HG02852 (cell line): Measurements from ENCODE around the gene MED8.
"Not testable (repeated sequence)": the region's sequence is repeated elsewhere in the genome, so short reads cannot be mapped to it uniquely, and the experiment has no call there.

Experiments
- ATAC-seq: cut with Tn5 transposase; IDR thresholded peaks from one replicate; pipeline ENCODE4 v1.9.1; 2021; ENCODE audit warnings: mild to moderate bottlenecking, moderate library complexity; ENCODE audit not compliant: unreplicated experiment

MED8 gene

GRCh38 chr1:43421976-43422750, 32.6 kb upstream of the MED8 start:
- ATAC-seq: no peak

- ATAC-seq: no peak
Observed at GRCh38 chr1:43421396-43421795, 31.8 kb upstream of the MED8 start.

GRCh38 chr1:43420874-43421273, 31.3 kb upstream of the MED8 start:
- no peak for ATAC-seq

DNA sequence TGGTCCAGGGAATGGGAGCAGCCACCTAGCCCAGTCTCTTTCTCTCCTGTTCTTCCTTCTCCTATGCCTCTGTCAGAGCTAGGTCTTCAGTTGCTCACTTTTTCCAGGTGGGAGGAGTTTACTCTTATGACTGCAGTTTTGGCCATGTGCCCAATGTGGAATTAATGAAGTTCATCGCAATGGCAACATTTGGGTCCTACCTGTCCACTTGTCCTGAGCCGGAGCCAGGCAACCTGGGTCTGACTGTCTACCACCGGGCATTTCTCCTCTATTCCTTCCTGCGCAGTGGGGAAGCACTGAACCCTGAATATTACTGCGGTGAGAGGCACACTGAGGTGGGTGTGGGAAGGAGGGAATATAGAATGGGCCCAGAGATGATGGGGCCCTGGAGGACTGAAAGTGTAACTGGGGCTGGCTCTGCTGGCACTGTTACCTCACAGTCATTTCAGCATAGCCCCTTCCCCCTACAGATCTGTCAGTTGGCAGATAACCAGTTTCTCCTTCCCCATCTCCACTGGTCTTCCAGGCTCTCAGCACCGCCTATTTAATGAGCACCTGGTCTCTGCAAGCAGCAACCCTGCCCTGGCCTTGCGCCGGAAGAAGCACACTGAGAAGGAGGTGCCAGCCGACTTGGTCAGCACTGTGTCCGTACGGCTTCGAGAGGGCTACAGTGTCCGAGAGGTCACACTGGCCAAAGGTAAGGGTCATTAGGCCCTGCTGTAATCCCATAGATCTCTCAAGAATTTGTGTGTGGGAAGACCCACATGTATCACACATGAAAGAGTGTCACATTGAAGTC, 30.2 kb upstream of the MED8 start:
- ATAC-seq: no peak

DNA sequence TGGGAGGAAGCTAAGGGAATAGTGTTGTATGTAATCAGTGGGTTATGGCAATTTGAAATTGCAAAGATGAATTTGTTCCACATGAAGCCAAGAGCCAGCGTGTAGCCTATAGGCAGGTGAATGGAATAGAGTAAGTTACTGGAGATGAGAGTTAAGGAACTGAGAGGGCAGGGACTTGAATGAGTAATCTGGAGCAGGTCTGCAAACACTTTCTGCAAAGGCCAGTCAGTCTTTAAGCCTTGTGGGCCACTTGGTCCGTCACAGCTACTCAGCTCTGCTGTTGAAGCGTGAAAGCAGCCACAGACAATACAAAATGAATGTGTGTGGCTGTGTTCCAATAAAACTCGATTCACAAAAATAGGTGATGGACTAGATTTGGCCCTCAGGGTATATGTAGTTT, 29.3 kb upstream of the MED8 start:
- peak; percentile 63 for ATAC-seq

- ATAC-seq: no peak
Observed at GRCh38 chr1:43415901-43416300, 26.3 kb upstream of the MED8 start.

GRCh38 chr1:43414634-43415223, 25.1 kb upstream of the MED8 start:
- ATAC-seq: no peak

DNA sequence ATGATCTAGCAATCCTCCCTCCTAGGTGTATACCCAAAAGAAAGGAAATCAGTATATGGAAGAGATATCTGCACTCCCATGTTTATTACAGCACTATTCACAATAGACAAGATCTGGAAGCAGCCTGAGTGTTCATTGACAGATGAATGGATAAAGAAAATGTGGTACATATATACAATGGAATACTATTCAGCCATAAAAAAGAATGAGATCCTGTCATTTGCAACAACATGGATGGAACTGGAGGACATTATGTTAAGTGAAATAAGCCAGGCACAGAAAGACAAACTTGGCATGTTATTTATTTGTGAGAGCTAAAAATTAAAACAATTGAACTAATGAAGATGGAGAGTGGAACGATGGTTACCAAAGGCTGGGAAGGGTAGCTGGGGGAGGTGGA, 23.8 kb upstream of the MED8 start:
- not testable (repeated sequence) for ATAC-seq

GRCh38 chr1:43410571-43410970, 21.0 kb upstream of the MED8 start:
- ATAC-seq: no peak

DNA sequence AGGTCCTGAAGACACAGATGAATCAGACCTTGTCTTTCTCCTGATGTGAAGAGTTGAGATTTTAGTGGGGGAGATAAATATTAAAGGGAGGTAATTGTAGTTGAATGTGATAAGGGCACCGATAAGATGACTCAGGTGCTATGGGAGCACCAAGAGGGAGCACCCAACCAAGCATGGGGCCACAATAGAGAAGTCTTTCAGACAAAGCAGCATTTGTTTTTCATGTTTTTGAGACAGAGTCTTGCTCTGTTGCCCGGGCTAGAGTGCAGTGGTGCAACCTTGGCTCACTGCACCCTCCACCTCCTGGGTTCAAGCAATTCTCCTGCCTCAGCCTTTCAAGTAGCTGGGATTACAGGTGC, 16.3 kb upstream of the MED8 start:
- ATAC-seq: no peak

GRCh38 chr1:43405219-43405875, 15.7 kb upstream of the MED8 start:
- ATAC-seq: no peak

DNA sequence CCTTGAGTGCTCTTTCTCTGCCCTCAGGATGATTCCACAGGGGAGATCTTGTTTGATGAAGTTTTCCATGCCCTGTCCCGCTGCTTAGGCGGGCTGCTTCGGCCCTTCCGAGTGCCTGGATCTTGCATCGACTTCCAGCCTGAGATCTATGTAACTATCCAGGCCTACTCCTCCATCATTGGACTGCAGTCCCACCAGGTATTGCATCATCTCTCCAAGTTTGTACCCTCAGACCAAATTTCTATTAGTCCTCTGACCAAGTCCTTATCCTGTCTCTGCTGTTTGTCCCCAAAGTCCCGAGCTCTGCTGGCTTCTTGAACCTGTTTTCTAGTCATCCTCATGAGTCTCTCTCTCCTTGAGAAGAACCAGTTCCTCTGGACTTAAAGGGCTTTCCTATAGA, 14.8 kb upstream of the MED8 start:
- no peak for ATAC-seq

DNA sequence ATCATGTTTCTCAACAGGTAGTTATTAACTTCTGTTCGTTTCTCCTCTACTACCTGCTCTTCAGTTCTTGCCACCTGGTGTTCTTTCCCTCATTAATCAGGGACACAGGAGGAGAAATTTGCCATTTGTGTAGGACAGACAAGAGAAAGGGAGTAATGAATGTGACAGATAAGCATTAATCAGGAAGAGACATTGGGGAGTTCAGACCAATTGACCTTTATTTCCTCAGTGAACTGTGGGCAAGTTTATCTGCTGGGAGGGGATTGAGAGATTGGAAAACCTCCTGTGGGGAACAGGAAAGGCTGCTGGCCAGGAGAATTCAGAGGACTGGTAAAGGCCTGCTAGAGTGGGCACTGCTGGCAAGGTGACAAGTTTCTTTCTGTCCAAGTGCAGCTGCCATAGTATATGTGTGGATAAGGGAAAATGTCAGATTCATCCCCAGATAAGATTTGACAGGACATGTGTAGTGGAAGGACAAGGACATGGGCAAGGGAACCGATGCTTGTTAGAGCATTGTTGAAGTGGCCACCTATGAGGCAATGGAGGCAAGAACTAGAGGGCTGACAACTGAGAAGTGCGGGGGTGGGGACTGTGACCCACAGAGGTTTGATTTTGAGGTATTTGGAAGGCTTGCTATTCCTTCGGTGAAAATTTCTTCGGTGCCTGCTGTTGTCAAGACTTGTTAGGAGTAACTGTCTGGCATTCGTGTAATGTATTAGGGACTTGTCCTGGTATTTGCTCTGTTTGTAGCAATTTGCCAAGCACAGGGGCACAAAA, 12.7 kb upstream of the MED8 start:
- no peak for ATAC-seq

DNA sequence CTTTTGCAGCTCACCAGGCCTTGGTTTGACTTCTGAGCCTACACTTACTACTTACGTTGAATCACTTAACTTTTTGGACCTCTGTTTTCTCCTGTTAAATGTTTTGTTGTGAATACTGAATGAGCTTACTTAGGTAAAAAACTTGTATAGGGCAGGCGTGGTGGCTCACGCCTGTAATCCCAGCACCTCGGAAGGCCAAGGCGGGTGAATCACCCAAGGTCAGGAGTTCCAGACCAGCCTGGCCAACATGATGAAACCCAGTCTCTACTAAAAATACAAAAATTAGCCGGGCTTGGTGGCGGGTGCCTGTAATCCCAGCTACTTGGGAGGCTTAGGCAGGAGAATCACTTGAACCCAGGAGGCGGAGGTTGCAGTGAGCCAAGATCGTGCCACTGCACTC, 10.8 kb upstream of the MED8 start:
- ATAC-seq: not testable (repeated sequence)

- no peak for ATAC-seq
Observed at GRCh38 chr1:43398227-43398626, 8.6 kb upstream of the MED8 start.

DNA sequence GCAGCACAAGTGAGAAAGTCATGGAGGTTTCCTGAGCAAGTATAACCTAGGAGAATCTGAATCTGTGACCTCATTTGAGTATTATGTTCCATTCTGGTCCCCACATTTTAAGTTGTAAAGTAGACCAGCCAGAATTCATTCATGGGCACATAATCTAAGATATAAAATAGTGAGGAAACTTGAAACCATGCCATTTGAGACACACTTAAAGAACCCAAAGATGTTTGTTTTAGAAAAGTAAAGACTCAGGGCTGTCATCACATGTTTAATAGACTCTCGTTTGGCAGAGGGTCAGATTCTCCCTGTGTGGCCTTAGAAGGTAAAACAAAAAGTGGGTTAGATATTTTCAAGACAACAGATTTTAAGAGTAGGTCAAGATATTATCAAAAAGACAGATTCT, 6.5 kb upstream of the MED8 start:
- ATAC-seq: no peak

GRCh38 chr1:43395523-43395922, 5.9 kb upstream of the MED8 start:
- no peak for ATAC-seq

- ATAC-seq: no peak
Observed at GRCh38 chr1:43392702-43393101, 3.1 kb upstream of the MED8 start.

DNA sequence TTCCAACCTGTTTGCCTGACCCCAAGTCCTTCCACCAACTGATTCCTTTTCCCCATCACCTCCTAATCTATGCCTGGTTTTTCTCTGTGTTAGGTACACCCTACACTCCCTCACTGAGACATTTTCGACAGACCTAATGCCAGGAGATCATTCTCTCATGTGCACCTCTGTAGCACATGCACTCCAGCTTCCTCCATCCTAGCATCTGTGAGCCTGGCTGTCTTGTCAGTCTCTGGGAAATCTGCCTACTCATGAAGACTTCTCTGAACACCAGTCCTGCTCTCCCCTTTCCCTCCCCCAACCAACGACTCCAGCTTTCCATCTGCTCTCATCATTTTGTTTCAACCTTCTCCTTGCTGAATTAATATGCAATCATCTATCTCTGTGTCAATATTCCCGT, 987 bp downstream of the MED8 start:
- no peak for ATAC-seq

GRCh38 chr1:43387976-43388599, 1.5 kb downstream of the MED8 start:
- ATAC-seq: no peak
